HG03066 (cell line): ENCODE measurements around the gene MOXD1.

Experiments
- ATAC-seq: cut with Tn5 transposase; IDR thresholded peaks from one replicate; pipeline ENCODE4 v1.9.1; 2021; ENCODE audit warnings: low read depth; ENCODE audit not compliant: unreplicated experiment

MOXD1 gene

DNA sequence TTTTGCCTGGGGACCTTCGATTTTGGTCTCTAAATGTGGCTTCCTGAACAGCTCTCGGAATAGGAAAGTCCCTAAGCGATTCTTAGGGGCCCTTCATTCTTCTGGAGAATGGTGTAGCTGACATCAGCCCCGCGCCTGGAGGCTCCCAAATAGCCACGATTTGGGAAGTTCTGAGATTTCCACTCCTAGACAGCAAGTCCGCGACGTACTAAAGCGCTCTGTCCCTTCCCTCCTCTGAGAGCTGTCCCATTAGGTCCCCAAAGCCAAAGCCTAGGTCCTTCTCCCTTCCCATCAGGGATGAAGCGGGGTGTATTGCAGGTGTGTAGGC is 756 bp downstream of the MOXD1 start:
- no peak for ATAC-seq

DNA sequence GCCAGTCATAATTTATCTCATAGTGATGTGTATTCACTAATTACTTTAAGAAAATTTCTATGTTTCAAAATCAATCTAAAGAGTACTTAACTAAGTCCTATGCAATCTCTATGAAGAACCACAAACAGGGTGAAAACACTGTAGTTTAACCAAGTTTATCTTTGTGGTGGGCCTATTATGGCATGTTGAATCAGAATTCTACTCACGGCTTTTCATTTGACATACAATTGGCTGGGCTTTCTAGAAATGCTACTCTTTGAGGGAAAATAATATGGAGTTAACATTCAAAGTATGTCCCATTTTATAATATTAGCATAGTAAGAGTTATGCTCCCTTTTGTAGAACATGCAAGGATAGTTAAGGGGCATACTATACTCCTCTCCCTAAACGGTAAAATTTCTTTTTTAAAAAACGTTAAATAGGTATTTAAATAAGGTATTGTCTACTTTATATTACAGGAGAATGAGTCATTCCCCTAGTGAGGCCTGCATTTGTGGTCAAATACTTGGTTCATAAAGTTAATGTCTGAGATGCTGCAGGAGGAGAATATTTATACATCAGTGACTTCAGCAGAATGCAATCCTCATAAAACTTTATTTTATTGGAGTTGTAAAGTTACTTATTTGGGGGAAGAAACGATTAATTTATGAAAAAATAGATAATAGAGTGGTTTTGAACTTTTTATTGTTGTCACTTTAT is 1.8 kb downstream of the MOXD1 start:
- no peak for ATAC-seq

DNA sequence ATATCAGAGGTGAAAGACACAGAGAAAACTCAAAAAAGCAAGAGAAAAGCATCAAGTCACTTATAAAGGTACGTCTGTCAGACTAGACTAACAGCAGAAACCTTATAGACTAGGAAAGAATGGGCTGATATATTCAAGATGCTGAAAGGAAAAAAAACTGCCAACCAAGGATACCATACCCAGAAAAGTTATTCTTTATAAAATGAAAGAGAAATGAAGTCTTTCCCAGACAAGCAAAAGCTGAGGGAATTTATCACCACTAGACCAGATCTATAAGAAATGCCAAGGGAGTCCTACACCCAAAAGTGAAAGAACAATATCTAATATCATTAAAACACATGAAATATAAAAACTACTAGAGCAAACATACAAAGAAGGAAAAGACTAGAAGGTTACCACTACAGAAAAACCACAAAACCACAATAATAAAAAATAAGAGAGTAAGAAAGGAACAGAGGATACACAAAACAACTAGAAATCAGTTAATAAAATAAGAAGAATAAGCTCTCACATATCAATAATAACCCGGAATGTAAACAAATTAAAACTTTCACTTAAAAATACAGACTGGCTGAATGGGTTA is 6.2 kb downstream of the MOXD1 start:
- no peak for ATAC-seq

DNA sequence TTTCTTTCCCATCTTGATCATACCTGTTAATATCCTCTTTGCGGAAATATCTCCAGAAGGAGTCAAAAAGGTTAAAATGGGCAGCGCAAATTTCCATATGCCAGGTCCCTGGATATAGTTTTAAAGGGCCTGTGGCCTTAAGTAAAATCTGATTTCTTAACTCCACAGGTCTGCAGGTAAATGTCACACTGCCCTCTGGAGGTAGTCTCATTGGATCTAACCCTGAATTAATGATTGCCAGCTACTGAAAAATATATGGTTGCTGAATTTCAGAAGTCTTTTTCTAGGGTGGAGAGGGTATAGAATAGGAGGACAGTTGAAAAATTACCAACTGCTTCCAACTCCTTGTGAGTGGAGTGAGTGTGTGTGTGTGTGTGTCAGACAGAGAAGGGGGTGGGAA is 8.5 kb downstream of the MOXD1 start:
- ATAC-seq: no peak

DNA sequence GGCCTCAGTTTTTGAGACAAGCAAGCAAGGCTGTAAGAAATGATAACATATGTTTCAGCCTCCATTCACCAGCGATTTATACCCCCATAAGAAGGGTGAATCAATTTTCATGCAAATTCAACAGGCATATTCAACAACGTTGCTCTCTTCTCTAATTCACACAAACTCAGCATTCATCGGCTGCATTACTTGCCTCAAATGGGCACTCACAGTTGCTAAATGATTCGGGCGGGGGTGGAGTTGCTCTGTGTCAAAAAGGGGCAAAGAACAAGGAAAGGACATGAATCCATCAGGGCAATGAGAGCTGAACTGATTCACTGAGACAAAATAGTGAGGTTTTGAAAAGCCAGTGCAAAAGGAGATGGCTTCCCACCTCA is 9.0 kb downstream of the MOXD1 start:
- ATAC-seq: no peak

DNA sequence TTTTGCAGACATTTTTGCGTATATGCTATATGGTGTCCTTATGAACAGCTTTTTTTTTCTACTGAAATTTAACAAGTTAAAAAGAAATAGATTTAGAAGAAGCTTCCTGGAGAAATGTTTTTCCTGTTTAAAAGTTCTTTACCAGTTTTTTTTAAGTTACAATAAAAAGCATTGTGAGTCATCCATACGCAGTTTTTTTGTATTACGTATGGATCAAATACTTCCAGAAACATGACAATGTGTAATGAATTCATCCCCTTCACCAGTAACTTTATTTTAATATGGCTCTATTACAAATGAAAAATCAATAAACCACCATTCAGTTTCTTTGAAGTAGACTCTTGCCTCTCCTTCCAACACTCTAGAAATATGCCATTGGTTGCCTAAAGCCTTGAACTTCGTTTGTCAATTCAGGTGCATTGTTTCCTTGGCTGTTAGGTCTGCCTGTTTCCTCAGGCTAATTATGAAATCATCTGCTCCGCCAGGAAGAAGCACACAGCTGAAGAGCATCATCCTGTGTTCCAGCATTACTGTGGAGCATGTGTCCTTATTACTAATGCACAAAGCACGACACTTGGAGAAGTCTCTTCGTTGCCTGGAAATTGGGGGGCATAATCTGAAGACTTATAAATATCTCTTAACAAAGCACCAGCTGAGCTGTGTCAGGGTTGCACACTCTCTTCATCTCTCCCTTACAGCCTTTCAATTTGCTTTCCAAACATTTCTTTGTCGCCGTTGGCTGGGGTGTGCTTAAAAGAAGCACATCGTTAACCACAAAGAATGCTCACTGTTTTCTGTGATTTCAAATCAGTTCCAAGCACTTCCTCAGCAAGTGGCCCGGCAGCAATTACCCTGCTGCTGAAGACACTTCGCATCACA is 9.6 kb downstream of the MOXD1 start:
- ATAC-seq: no peak

DNA sequence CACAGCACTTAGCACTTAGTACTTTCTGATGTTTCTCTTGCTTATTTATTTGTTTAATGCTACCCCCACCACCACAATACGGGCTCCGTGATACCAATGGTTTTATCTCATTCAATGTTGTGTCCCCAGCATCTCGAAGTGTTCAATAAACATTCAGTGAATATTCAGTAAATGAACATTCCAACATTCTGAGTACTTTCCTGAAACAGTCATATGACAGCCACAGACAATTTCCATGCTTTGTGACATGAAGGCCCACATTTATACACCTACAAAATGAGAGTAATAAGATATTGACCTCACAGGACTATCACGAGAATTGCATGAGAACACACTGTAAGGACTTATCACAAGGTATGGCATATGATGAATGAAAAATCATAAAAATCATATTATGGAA is 10.8 kb downstream of the MOXD1 start:
- ATAC-seq: no peak

DNA sequence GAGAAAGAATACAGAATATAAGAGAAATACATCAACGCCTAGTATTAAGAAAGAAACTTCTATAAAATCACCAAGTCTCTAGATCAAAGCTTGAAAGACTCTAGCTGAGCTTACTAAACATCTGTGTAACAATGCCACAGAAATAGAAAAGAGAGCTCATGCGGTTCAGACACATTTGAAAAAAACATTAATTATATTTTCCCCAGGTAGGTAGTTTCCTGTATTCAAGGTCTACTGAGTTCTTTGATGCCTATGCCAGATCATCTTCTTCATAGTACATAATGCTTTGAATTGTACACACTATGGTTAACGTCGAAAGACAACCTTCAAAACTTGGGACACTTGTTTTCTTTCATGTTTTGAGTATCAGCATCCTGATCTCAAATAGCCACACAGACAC is 11.3 kb downstream of the MOXD1 start:
- no peak for ATAC-seq

DNA sequence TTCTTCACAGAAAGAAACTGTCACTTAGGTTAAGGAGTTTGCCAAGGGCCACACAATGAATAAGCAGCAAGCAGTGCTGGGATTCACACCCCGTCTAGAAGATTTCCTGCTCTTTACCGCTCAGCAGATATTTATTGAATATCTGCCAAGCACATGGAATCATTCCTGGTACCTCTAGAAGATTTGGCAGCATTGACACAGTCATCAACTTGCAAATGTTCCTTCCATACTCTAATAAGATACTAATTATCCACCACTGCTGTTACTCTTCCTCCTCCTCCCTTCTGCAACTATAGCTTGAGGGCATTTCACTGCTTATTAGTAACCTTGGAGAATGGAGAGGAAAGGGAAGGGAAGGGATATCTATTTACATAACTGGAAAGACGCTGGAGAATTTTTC is 13.0 kb downstream of the MOXD1 start:
- no peak for ATAC-seq

DNA sequence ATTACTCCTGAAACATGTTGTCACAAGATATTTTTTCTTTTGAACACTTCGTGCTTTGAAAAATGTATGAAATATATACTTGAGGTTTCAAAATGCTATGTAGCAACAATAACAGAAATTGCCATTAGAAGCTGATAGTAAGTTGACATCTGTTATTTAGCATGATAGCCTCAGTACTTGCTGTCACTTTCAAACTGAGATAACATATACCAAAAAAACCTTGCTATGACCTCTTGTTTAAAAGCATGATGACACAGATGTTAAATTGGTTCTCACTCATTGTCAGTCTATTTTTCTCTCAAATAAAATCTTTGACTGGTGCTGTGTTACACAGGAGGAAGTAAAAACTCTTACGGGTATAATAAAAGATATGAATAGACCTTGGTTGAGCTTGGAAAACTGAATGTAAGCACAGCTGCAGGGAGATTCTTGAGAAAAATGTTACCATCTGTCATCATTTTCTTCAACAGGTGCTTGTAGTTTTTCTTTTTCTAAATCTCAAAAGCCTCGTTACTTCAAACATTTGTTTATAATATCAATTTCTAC is 18.6 kb downstream of the MOXD1 start:
- no peak for ATAC-seq

DNA sequence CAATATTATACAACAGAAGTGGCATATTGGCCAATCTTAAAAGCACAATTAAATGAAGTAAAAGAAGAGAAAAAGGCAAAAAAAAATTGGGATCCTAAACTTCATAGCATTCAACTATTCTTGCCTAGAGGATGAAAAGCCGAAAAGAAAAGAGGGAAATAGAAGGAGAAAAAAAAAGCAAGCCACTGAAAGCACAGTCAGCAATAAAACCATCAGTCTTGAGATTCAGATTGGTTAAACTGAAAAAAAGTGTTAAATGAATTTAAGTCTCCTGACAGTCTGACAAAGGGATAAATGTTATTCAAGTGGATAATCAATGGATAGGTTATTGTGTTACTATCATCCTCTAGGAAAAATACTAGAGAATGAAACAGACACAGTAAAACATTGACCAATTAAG is 19.9 kb downstream of the MOXD1 start:
- no peak for ATAC-seq

DNA sequence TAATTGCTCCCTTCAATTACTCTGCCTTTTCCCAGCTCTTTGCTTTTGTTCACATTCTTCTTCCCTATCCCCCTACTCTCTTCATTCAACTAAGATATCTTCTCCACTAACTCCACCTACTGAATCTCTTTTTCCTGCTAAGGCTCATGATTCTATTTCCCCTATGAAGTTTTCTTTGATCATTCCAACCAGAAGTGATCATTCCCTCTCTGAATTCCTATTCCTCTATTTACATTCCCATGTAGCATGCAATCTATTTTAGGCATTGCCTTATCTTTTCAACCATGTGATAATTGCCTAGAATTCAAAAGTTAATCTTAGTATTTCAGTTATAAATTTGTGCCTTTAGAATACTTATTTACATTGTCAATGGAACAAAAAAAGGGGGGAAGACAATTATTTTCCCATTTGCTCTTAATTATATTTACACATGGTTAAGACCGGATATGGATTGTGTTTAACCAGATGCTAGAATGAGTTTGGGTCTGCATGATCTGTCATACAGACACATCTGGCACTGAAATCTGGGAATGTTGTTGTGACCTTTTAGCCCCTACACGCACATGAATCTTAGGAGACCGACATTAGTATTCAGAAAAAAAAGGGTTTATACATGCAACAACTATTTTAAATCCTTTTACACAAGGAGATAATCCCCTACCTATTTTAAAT is 20.8 kb downstream of the MOXD1 start:
- no peak for ATAC-seq

DNA sequence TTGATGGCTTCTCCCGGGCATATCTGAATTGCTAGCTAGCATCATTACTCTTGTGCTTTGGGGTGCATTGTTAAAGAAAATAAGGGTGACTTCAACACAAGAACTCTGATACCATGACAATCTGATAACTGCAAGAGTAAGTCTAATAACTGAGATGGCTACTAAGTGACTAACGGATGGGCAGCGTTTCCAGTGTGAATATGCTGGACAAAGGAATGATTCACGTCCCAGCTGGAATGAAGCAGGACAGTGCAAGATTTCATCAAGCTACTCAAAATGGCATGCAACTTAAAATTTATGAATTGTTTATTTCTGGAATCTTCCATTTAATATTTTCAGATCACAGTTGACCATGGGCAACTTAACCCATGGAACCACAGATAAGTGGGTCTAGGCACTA is 31.7 kb downstream of the MOXD1 start:
- no peak for ATAC-seq

DNA sequence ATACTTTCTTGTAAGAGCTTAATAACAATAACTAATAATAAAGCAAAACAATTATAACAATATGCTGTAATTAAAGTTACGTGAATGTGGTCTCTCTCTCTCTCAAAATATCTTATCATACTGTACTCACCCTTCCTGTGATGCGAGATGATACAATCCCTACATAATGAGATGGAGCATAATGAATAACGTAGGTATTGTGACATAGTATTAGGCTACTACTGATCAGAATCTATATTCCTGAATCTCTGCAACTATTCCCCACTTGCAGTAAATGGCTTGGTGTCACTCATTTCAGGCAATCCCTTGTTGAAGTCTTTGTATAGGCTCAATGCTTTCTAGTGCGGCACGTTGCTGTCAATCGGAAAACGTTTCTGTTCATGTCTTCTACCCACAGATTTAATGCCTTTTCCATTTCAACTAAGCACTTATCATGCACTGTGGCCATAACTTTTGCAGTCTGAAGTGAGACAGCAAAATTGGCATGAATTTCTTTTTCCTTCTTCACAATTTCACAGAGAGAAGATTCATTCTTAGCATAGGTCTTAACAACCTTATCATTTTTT is 32.3 kb downstream of the MOXD1 start:
- ATAC-seq: no peak

DNA sequence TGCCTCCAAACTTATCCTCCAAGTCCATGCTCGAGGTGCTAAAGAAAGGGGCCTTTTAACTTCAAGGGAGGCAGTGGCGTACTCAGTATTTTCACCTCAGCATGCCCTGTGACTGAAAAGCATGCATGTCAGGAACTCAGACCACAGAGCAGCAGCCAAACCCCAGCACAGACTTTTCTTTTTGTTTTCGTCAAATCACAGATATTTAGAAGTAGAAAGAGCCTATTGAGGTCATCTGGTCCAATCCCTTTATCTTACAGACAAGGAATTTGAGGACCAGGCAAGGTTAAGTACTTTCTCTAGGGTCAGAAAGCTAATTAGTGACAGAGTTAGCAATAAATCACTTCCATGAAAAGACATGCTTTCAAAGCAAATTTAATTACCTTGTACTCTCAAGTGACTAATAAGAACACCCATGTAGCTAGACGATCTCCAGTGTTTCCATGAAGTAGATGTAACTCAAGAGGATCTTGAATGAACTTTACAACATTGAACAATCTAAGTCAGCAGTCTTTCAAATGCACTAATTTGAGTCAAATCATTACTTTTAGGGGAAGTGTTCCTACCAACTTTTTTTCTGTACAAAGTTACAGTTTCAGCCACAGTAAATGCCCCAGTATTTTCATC is 35.9 kb downstream of the MOXD1 start:
- ATAC-seq: peak; percentile 96

DNA sequence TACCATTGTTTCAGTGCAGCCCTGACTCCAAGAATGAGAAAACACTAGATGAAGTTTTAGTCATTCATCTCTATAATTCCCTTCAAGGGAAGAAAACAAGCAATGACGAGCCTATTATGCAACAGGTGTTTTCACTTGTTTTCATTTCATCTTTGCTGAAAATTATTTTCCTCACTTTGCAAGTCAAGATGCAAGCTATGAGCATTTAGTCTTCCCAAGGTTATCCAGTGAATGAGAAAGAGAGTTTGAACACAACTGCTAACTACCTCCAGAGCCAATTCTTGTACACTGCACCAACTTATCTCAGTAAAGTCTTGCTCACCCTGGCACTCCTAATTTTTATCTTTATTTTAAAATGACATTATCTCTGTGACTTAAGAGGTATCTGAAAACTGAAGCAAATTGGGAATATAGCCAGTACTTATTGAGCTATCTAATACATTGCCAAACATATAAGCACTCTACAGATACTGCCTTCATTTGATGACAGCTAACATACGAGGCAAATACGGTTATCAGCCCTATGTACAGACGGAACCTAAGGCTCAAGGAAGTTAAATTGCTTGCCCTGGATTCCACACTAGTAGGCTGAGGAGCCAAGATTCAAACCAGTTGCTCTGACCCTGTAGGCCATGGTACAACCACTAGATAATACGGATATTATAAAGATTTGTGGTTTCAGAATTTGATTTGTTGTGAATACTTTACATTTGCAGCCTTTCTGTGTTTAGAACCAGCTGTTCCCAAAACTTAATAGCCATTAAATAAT is 36.8 kb downstream of the MOXD1 start:
- no peak for ATAC-seq

DNA sequence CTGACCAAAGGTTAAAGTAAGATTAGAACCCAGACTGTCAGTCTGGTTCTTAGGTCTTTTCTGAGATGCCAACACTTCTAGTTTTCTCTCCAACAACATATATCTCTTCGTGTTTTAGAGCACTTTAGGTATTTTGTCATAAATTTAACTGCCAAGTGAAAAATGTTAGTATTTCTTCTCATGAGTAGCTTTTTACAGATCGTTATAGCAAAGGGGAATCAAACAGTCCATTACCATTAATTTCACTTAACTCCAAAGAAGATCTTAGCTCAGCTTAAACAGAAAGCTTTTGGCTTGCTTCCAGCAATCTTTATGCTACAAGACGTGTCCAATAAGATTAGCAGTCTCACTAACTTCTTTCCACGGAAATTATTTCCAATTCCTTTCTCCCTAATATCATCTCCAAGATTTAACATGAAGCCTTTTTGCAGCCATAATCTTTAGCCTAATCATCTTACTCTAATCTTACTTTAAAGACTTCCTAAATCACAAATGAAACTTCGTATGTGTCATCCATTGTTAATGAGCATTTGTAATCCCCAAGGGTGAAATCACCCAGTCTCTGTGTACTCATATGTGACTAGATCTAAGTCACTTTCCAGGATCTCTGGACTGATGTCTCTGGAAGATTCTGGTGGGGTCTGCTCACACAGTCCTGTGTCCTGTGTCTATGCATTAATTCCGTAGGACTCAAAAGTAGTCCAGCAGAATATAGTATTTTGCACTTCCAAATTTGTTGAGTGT is 38.7 kb downstream of the MOXD1 start:
- no peak for ATAC-seq

DNA sequence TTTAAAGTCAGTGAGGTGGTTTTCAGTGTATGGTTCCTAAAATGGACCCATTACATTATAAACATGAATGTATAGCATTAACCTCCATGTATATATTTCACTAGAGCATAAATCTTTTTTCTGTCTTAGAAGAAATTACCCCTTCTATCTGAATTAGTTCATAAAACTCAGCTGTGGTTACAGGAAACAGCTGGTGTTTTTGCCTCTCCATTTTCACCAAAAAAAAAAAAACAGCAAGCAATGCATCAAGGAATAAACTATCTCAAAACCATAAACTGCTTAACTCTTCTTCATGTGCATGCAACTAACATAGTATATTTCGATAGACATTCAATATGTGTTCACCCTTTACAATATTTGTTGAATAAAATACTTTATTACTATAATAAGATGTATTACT is 40.2 kb downstream of the MOXD1 start:
- no peak for ATAC-seq

DNA sequence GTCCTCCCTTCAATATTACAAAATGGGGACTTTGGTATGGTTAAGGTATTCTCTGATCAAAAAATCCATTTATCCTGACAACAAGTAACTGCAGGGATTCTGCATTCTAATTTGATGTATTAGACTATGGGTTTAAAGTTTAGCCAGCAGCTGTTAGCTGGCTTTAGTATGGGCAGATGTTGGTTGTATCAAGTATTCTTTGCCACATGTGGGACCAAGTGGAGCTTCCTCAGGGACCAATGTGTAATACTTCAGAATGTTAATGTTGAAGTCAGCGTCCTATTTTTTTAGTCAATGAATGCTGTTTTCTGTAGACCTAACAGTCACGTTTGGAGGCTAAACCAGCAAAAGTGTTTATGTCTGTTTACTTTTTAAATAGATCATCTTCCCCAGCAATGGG is 41.4 kb downstream of the MOXD1 start:
- ATAC-seq: no peak
